Caco-2 (cell line): ENCODE data around the gene GRIA2. TPM values are rescaled to one million over a fixed set of nuclear protein-coding genes. Genes with fewer than 3 reads are reported as not detected.
A peak's percentile ranks its signal among the peaks of the same experiment; 100 is the strongest.
"Not testable (repeated sequence)": the region's sequence is repeated elsewhere in the genome, so short reads cannot be mapped to it uniquely, and the experiment has no call there.

Experiments used
- BruUV-seq: library from RNA; stranded (reverse); fragments of 400-500 nt; replicated peaks from 2 replicates; lab custom pipeline; 2021; lab: Mats Ljungman, UMichigan
- CTCF ChIA-PET: fragments of 300-600 bp; sonication (Branson Sonifier 250); formaldehyde crosslinking; loops from one replicate; lab custom pipeline; 2022; ENCODE audit warnings: antibody characterized with exemption; lab: Charles Lee
- POLR2A ChIA-PET: fragments of 300-600 bp; sonication (Branson Sonifier 250); formaldehyde crosslinking; loops from one replicate; lab custom pipeline; 2022; ENCODE audit warnings: antibody characterized with exemption; lab: Charles Lee
- DNase-seq, 2 experiments: peaks; one replicate each; pipeline versions ENCODE4 v3.0.0 to v3.0.0-alpha.2; 2020 to 2022
- H3K27me3 ChIP-seq: replicated peaks from 2 replicates; pipeline ENCODE4 v1.6.0; 2011; ENCODE audit warnings: low read length; ENCODE audit not compliant: control insufficient read depth, insufficient read depth
- H3K36me3 ChIP-seq: 2 replicates; pipeline ENCODE4 v1.5.1; 2011; ENCODE audit warnings: low read length; ENCODE audit not compliant: control insufficient read depth, insufficient read depth
- H3K4me1 ChIP-seq: fragments of 250-450 bp; sonication (Bioruptor Pico); 2 replicates; pipeline ENCODE4 v1.5.1; 2020; ENCODE audit warnings: mild to moderate bottlenecking
- H3K4me3 ChIP-seq: 2 replicates; pipeline ENCODE4 v1.5.1; 2011; ENCODE audit warnings: low read depth, mild to moderate bottlenecking, control low read depth, low read length
- H3K9me3 ChIP-seq: fragments of 250-450 bp; sonication (Bioruptor Pico); 2 replicates; pipeline ENCODE4 v1.5.1; 2020; ENCODE audit warnings: mild to moderate bottlenecking, moderate library complexity
- H3K27ac Mint-ChIP-seq: one replicate; pipeline ENCODE4 v1.8.0; 2022; ENCODE audit warnings: mixed read lengths; ENCODE audit not compliant: unreplicated experiment
- H3K27me3 Mint-ChIP-seq: one replicate; pipeline ENCODE4 v1.8.0; 2022; ENCODE audit warnings: mixed read lengths; ENCODE audit not compliant: insufficient read depth, unreplicated experiment
- H3K36me3 Mint-ChIP-seq: one replicate; pipeline ENCODE4 v1.8.0; 2022; ENCODE audit warnings: mild to moderate bottlenecking, mixed read lengths; ENCODE audit not compliant: insufficient read depth, unreplicated experiment
- H3K4me1 Mint-ChIP-seq: one replicate; pipeline ENCODE4 v1.8.0; 2022; ENCODE audit warnings: low read depth, mixed read lengths; ENCODE audit not compliant: unreplicated experiment
- H3K4me3 Mint-ChIP-seq: one replicate; pipeline ENCODE4 v1.8.0; 2022; ENCODE audit warnings: mild to moderate bottlenecking, moderate library complexity, mixed read lengths; ENCODE audit not compliant: unreplicated experiment
- H3K9me3 Mint-ChIP-seq: one replicate; pipeline ENCODE4 v1.8.0; 2022; ENCODE audit warnings: mixed read lengths; ENCODE audit not compliant: unreplicated experiment
- CTCF ChIP-seq, 2 experiments: fragments of 200-600 bp in 1 of 2; IDR thresholded peaks; 1 replicate in 1 of 2; 2 replicates in 1 of 2; pipeline versions ENCODE4 v1.5.1 to v1.8.0; 2011 to 2022; ENCODE audit warnings: antibody characterized with exemption in 1 of 2, control low read depth in 1 of 2, inconsistent platforms in 1 of 2, low read depth in 1 of 2, low read length in 1 of 2, mild to moderate bottlenecking in 1 of 2, moderate library complexity in 1 of 2; ENCODE audit not compliant: insufficient read depth in 1 of 2, severe bottlenecking in 1 of 2, unreplicated experiment in 1 of 2
- intact Hi-C: fragments of 100-400 bp; cut with micrococcal nuclease; formaldehyde crosslinking; loops from one replicate; pipeline ENCODE4 v1.10.0; 2022; ENCODE audit not compliant: unreplicated experiment
- total RNA-seq: library from RNA; stranded (reverse); gene quantifications from 2 replicates; pipeline ENCODE4 v1.2.3, GENCODE V29; 2022

GRIA2 gene
- total RNA-seq, 1 experiment from 2014 or later = not detected

GRCh38 chr4:157246964-157247363 is 26.4 kb downstream of the GRIA2 start:
- Histone ChIP-seq H3K4me1 (no peaks in the 10 kb centered on the region), H3K27me3 (no peaks in the 10 kb centered on the region), H3K36me3 (no peaks in the 10 kb centered on the region), H3K9me3 (no peaks in the 10 kb centered on the region), H3K4me3 (no peak overlapping the region)
- DNase-seq = no peak
- Mint-ChIP-seq H3K9me3 (no peaks in the 10 kb centered on the region), H3K27me3 (no peaks in the 10 kb centered on the region), H3K27ac (no peak overlapping the region), H3K4me1 (no peaks in the 10 kb centered on the region), H3K36me3 (no peaks in the 10 kb centered on the region), H3K4me3 (no peak overlapping the region)
- POLR2A ChIA-PET = no interaction called here
- CTCF ChIA-PET = no interaction called here
- TF ChIP-seq CTCF (IDR thresholded peaks at IDR 0.05; ENCODE audit: insufficient read depth in 1 of 2, low read depth in 1 of 2, low read length in 1 of 2, severe bottlenecking in 1 of 2, unreplicated experiment in 1 of 2) = no peak
- intact Hi-C loops = no loop called here
- no TSS peak for BruUV-seq

DNA sequence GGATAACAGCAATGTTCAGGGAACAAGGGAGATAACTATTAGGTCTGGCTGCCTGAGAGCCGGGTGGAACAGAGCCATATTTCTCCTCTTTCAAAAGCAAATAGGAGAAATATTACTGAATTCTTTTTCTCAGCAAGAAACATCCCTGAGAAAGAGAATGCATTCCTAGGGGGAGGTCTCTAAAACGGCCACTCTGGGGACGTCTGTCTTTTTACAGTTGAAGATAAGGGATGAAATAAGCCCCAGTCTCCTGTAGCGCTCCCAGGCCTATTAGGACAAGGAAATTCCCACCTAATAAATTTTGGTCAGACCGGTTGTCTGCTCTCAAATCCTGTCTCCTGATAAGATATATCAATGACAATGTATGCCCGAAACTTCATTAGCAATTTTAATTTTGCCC is 37.6 kb downstream of the GRIA2 start:
- CTCF ChIA-PET, H3K4me3 ChIP-seq, POLR2A ChIA-PET, H3K4me1 ChIP-seq, BruUV-seq, H3K36me3 Mint-ChIP-seq, H3K4me3 Mint-ChIP-seq, H3K27me3 Mint-ChIP-seq, H3K27me3 ChIP-seq, H3K36me3 ChIP-seq, intact Hi-C loops, H3K4me1 Mint-ChIP-seq, H3K27ac Mint-ChIP-seq, H3K9me3 ChIP-seq: not testable (repeated sequence)
- DNase-seq = peak in 1 of 2 experiments; percentile 3
- H3K9me3 Mint-ChIP-seq = peaks cover 27% of the 10 kb centered on the region

DNA sequence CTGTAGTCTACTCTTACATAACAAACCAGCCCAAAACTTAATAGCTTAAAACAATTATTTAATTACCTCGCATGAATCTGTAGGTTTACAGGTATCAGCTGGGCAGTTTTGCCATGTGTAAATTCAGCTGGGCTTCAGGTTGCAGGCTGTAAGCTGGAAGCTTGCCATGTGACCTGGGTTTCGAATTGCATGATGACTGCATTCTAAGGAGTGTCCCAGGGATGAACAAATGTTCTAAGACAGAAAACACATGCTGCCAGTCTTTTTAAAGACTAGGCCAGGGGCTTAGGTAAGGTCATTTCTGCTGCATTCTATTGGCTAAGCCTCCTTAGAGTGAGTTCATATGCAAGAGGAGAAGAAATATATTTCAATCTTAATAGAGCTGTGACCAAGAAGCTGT is 44.8 kb downstream of the GRIA2 start:
- intact Hi-C loops = no loop called here
- Mint-ChIP-seq H3K9me3 (peaks cover 10% of the 10 kb centered on the region), H3K27ac (no peak overlapping the region), H3K4me1 (no peaks in the 10 kb centered on the region), H3K4me3 (no peak overlapping the region), H3K27me3 (no peaks in the 10 kb centered on the region), H3K36me3 (no peaks in the 10 kb centered on the region)
- ChIA-PET POLR2A (no interaction called here), CTCF (no interaction called here)
- DNase-seq = no peak
- no peak overlapping the region for H3K4me3 ChIP-seq
- no peaks in the 10 kb centered on the region for H3K36me3 ChIP-seq
- no peak for TF ChIP-seq CTCF (IDR thresholded peaks at IDR 0.05; ENCODE audit: insufficient read depth in 1 of 2, low read depth in 1 of 2, low read length in 1 of 2, severe bottlenecking in 1 of 2, unreplicated experiment in 1 of 2)
- H3K4me1 ChIP-seq = no peaks in the 10 kb centered on the region
- no TSS peak for BruUV-seq
- no peaks in the 10 kb centered on the region for H3K9me3 ChIP-seq
- H3K27me3 ChIP-seq = no peaks in the 10 kb centered on the region

DNA sequence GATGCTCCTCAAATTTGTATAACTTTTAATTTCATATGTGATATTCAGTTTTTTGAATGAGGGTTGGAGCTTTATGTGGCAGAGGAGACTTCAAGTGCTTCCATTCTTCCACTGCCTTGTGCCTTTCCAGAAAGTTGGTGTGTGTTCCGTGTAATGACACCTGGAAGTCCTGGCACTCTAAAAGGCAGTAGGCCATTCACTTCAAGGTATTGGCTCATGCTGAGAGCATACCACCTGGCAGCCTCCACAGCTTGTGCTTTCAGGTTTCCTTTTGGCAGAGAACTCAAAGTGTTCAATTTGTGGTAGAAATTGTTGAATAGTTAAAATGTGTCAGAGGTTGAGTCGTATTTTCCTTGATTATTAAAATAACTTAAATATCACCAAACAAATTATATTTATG is 49.6 kb downstream of the GRIA2 start:
- Mint-ChIP-seq H3K4me3 (no peak overlapping the region), H3K36me3 (no peaks in the 10 kb centered on the region), H3K9me3 (no peaks in the 10 kb centered on the region), H3K27me3 (no peaks in the 10 kb centered on the region), H3K27ac (no peak overlapping the region), H3K4me1 (no peaks in the 10 kb centered on the region)
- TF ChIP-seq CTCF (IDR thresholded peaks at IDR 0.05; ENCODE audit: insufficient read depth in 1 of 2, low read depth in 1 of 2, low read length in 1 of 2, severe bottlenecking in 1 of 2, unreplicated experiment in 1 of 2) = no peak
- H3K36me3 ChIP-seq = no peaks in the 10 kb centered on the region
- BruUV-seq = no TSS peak
- CTCF ChIA-PET = no interaction called here
- no peaks in the 10 kb centered on the region for H3K4me1 ChIP-seq
- POLR2A ChIA-PET = no interaction called here
- DNase-seq = no peak
- no peaks in the 10 kb centered on the region for H3K9me3 ChIP-seq
- H3K4me3 ChIP-seq = no peak overlapping the region
- no peaks in the 10 kb centered on the region for H3K27me3 ChIP-seq
- intact Hi-C loops = no loop called here
